ENCODE results near the gene NFASC.

Gene NFASC

DNA sequence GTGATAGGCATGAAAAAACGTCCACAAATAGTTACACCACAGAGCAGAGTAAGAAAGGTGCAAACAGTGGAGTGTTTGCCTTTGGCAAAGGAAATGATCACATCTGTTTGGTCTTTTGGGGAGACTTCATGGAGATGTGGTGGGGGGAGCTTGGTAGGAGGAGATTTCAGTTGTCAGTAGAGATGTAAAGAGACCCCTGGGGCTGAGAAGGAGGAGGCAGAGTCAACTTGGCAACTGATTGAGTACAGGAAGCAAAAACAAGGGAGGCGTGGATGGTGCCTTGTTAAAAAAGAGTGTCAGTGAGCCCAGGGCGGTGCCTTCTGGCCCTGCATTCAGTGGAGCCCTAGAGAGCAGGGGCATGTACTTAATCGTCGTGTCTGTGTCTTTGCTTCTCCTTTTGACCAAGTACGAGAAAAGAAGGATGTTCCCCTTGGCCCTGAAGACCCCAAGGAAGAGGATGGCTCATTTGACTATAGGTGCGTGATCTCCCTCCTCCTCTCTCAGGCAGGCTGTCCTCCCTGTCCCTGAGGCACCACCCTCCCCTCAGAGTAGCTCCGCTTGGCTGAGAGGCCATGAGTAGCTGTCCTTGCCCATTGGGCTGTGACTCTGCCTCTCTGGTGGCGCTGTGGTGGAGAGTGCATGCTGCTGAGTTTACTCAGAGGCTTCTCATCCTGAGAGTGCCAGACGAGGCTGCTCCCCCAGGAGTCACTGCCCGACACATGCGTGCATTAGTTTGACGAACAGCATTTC, 141.9 kb downstream of the NFASC start:
- DNase-seq: no peak

DNA sequence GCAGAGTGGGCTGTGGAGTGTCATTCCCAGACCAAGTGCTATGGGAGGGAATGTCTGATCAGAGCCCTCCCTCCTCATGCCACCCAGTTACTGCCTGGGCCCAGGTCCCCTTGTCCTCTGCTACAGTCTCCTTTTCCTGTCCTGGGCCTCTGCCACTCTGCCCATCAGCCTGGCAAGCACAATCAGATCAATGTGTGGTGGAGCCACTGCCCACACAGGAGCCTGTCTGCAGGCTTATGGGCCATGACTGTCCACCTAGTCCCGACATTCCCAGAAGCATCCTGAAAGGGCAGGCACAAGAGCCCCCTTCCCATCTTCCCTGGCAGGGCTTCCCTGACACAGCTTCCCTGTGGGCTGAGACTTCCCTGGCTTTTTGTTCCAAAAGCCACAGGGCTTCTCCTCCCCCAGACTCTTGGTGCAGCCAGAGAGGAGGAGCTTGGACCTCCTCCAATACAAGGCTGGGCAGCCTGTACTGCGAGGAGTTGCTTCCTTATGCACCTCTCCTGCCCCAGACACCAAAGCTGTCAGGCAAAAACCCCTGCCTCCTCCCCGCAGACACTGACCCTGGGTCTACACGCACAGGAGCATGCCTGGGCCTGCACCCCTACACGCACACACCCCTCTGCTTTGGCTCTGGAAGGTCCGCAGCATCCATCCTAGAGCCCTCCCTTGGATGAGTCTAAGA, 143.2 kb downstream of the NFASC start:
- DNase-seq: peak; percentile 29

DNA sequence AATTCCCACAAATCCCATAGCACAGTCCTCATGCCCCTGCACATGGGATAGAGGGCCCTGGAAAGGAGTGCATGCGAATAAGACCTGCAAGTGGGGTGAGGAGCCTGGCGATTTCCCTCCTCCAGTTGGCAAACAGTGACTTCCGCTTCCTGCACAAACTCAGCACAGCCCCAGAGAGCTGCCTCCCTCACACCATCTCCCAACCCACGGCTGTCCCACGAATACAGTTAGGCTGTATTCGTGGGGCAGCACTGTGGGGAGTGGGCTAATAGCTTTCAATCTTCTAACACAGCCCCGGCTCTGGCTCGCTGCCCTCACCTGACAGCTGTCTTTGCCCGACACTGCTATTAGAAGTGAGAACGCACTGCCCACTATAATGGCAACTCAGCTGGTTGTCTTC, 144.1 kb downstream of the NFASC start:
- no peak for DNase-seq

DNA sequence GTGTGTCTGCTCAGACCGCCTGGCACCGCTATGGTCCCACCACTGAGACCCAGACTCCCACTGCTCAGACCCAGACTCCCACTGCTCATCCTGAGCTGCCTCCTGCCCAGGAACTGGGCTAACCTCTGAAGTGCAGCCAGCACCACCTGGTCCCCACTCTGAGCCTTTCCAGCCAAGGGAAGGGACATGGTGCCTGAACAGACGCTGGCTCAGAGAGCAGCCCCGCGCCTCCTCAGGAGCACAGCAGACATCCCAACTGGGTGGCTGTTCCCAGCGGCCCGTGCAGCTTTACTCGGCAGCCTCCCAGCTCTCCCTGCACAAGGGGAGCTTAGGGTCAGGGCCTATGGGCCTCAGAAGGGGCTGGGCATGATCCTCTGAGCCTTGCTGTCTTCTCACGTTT, 144.6 kb downstream of the NFASC start:
- DNase-seq: no peak

DNA sequence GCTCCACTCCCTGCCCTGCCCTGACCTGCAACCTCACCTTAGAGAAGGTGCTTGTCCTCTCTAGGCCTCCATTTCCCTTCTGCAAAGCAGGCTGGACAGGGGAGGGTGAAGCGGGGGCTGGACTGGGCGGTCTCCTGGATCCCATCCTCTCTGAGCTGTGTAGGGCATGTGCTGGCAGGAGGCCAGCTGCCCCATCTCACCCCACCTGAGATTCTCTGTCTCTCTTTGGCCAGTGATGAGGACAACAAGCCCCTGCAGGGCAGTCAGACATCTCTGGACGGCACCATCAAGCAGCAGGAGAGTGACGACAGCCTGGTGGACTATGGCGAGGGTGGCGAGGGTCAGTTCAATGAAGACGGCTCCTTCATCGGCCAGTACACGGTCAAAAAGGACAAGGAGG, 145.4 kb downstream of the NFASC start:
- no peak for DNase-seq

DNA sequence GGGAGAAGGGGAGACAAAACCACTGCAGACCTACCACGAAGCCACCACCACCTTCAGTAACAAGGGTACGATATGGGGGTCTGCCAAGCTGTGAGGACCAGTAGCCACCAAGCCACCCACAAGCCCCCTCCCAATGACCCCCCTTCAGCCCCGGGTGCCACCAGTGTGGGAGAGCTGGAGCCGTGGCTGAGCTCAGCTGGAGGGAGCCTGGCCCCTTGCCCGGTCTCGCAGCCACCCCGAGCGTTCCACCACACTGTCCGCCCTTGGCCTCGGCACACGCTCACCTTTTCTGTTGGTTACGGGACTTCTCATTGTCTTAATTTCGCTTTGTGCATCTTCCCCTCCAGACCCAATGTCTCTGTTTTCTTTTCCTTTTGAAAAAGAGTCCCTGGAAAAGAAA, 145.9 kb downstream of the NFASC start:
- DNase-seq: no peak

DNA sequence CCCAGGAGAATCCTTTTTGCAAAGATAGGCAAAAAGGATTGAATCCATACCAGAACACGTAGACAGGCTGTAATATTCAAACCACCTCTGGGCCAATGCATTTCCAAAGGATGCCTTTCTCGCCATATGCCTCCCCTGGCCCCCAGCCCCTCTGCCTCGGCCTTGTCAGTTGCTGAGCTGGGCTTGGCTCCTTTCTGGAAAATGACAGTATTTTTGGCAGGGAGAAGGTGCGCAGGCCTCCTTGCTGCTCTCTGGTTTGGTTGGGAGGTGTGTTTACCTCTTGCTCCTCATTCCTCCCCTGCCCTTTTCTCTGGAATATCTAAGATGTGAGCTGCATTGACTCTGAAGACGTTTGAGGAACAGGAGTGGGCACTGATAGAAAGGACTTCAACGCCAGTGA, 146.3 kb downstream of the NFASC start:
- no peak for DNase-seq

DNA sequence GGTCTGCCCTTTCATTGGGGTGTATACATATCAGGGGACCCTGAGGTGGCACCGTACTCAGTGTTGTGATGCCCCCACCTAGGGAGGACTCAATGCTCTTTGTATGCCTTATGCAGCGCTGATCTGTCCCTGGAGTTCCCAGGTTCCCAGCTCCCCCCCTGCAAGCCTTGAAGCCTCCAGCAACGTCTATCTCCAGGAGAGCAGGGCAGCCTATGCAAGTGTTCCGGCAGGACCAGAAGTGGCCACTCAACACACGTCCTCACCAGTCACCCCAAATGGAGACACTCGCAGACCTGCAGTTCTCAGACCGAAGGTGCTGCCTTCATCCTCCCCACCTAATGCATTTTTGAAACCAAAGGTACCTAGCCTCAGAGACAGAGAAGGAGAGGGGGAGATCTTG, 147.1 kb downstream of the NFASC start:
- no peak for DNase-seq

DNA sequence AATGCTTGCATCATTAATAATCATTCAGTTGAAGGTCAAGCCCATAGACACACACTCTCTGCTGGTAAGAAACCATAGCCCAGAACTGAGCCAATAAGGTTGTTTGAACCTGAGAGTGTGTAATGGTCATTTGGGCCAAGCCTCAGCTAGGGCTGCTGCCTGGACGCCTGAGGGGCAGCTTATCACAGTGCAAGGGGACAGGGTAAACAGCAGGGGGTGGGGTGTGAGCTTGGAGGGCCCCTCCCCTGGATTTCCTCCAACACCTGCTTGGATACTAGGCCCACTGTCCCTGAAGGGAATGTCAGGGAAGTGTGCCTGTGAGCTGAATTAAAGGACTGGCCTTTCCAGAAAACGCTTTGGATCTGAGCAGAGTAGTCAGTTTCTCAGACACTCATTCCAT, 147.7 kb downstream of the NFASC start:
- no peak for DNase-seq

DNA sequence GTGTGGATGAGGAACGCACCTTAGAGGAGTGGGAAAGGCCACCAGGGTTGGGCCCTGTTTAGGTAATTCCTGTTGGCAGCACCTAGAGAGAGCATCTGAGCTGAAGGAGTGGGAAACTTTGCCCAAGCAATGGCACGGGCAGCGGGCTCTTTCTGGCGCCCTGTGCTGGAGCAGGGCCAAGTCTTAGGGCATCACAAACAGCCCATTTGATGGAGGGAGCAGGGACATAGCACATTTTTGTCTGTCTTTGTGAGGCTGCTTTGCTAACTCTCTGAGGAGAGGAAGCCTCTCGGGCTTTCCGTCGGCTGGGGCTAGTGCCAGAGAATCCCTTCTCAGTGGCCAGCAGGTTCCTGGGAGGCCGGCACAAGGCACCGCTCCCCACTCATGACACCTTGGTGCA, 149.8 kb downstream of the NFASC start:
- DNase-seq: no peak

DNA sequence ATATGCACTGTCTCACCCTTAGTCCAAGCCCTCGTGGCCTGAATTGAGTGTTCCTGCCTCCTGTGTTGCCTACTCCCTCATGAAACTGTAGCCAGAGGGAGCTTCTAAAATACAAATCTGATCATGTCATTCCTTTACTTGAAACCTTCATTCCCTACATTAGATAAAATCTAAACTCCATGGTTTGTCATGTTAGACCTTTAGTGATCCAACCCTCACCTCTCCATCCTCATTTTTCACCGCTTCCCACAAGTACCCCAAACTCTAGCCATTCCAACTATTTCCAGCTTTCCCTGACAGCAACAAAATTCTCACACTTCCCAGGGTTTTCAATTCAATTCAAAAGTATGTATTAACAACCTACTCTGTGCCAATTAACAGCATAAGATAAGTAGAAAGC, 154.0 kb downstream of the NFASC start:
- no peak for DNase-seq

DNA sequence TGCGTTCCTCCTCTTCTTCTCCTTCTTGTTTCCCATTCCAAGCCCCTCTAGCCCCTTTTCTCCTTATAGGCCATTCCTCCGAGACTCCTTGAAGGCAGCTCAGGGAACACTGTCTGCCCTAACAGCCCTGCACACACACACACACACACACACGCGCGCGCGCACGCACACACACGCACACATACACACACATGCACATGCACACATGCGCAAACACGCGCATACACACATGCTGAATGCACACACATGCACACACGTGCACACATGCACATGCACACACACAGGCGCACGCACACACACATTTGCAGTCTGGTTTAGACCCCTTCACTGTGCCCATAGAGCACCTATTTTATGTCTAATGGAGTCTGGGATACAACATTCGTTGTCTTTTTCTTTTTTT, 154.6 kb downstream of the NFASC start:
- DNase-seq: no peak

DNA sequence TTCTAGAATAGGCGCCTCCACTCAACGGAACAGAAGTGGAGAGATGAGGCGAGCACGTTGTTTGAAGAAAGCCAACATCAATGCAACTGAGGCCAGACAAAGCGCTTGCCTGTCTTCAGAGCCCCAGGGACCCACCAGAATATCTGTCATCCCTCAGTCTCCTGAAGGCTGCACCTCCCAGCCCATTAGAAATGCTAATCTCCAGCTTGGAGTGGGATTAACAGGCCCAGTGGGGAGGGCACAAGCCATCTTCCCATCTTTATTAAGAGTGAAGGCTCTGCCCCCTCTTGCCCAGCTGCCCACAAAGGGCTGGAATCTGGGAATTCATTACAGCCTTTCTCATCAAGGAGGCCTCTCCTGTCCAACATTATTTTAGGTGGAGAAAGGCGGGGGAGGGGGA, 155.5 kb downstream of the NFASC start:
- DNase-seq: no peak

DNA sequence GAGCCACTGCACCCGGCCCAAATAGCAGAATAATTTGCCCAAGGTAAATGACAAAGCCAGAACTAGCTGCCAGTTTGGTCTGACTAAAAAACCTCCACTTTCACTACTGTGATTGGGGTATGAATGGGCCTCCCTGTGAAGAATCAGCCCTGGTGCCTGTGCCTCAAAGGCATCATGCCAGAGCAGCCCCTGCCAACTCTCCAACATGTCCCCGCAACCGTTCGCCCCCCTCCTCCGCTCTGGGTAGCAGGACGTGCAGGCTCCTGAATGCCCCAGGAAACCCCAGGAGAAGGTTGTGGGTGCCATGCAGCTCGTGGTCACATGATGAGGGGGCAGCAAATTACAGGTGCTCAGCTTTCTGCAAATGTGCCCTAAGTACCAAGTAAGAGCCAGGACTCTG, 157.7 kb downstream of the NFASC start:
- DNase-seq: no peak

DNA sequence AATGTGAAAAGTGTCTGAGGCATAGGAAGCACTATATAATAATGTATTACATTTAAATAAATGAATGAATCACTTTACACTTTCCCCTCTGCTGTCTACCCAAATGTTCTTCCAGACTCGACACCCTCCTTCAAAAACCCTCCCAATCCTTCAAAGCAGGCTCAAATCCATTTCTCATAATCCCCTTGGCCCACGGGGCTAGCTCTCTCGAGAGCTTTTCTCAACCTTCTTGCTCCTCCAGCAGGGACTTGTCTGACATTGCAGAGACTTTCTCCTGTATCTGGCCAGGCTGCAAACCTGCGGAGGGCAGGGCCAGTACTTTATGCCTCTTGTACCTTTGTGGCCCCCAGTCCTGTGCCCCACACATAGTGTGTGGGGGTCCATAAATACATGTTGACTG, 158.3 kb downstream of the NFASC start:
- no peak for DNase-seq

DNA sequence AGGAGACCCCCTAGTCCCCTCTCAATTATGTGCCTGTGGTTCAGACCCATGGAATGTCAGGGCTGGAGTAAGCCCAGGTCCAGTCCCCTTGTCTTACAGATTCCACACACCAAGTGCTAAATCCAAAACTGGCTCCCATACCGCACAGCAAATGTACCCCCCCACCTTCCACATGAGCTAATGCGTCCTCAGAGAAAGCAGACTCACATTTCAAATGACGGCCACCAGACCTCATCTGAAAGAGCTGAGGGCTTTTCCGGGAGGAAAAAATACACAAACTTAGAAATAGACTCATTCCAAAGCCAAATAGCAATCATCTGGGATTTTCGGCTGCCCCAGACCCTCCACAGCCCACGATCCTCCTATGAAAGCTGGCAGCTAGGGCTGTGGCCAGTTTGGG, 159.6 kb downstream of the NFASC start:
- DNase-seq: no peak

DNA sequence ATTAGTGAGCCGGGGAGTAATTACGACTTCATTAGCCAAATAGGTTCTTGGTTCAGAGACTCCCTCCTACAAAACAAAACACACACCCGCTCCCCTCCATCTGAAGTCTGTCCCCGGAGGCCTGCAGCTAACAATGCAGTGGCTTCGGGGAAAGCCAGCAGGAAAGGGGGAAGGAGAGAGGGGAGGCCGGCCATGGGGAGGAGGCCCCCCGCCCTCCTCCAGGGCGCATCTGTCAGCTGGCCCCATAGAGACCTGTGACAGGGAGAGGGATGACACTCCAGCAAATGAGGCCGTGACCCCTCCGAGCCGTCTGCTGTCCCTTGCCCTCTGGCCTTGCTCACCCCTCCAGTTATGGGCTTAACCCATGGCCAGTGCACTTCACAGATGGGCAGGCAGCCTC, 160.2 kb downstream of the NFASC start:
- DNase-seq: no peak

DNA sequence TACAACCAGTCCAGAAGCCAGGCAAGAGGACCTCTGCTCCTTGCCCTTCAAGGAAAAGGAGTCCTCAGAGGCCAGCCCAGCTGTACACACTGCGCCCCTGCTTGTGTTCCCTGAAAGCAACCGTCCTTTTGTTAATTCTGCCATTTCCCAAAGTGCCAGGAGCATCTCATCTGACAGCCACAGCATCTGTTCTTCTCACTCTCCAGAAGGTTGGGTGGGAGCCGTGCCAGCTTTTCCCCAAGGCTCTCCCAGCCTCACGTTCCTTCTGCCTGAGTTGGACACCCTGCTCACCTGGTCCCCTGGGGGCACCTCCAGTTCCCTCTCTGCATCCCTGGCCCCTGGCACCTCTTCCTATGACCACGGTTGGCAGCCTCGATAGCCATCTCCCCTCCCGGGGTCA, 161.8 kb downstream of the NFASC start:
- no peak for DNase-seq

DNA sequence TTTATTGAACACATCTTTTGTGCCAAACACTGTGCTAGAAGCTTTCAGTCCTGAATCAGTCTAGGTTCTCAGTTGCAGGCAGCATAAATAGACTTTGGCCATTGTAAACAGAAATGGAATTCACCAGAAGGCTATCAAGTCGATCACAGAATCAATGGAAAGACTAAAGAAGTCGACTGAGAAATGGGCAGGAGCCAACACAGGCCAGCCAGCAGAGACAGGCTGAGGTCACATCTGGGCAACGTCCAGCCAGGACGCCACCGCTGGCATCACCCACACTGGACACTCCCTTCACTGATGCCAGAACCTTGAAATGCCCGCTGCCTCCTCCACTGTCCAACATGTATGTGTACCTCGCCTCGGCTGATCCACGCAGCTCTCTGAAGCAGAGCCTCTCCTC, 166.9 kb downstream of the NFASC start:
- no peak for DNase-seq

DNA sequence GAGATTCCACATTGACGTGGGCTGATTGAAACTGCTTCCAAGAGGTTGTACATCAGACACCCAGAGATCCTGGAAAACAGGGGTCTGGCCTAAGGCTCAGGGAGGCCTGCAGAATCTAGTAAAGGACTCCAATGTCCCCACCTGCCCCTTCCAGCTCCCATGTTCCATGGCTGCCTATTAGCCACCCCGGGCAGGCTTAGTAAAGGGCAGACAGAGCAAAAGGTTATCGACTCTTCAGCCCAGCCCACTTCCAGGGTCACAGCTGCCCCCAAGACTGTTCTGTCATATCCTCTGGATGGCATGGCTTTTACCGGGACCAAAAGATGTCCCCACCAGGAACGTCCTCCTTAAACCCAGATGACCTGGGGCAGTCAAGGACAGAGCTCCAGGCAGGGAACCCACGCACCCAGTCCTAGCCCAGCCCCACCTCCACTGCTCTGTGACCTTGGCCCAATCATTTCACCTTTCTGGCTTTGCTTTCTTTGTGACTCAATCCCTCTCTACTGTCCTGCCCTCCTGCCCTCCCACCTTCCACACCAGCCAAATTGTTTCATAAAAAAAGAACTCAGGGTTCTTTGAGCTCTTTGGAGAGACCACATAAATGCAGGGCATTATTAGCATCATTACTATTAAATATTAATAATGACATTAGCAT, 167.6 kb downstream of the NFASC start:
- DNase-seq: no peak

DNA sequence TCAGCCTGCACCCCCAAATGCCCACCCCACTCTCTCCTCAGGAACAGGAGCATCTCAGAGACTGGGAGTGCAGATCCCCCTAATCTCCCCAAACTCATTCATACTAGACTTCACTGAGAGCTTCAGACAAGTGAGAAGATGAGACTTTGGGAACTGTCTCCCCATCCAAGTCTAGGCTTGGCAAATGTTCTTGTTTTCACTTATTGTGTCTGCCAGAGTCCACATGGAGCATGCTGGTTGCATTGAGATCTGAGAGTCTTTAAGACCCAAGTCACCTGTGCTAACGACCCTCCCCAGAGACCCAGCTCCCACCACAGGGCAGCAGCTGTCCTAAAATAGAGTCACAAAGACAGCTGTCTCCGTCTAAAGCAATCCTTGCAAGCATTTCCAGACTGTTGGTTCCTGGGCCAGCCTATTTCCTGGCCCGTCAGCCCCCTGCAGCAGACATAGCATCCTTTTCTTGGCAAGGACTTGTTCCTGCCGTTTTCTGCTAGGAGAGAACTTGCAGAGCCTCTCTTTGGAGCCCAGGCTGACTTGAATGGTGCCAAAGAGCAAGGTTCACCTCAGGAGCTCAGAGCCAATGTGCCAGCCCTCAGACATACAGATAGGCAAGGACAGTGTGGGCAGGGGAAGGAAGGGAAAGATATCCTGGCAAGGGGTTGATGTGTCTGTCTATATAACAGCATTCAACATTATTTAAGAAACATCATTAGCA, 170.5 kb downstream of the NFASC start:
- DNase-seq: no peak

DNA sequence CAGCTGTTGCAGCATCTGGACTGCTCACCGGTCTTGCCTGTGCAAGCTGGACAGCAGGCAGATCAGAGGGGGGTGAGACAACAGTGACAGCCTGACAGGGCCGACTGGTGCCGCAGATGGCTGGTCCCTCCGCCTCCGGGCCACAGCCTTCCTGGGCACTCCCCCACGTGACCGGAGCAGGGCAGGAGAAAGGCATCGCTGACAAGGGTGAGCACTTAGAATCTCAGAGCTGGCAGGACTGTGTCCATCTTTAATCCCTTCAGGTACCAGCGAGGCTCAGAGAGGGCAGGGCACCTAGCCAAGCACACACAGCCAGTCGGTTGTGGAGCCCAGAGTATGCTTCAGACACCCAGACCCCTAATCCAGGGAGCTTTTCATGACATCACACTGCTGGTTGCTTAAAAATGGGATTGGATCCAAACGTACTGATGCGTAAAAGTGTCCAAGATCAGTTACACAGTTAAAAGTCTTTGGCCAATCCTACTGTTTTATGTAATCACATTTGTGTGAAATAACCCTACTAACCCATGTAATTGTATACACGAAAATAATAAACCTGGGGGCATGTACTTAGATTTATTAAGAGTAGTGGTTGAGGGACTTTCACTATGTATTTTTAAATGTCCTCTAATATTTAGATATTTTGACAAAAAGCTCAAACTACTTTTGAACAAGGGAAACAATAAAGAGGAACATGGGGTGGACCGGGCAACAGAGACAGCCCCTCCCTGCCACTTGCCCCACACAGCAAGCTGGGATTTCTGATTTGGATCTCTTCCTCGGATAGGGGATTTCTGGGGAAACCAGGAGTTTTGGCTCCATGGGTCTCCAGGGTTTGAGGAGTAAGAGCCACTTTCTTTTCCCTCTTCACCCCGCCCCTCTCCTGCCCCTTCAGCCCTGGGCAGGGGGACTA, 171.6 kb downstream of the NFASC start:
- DNase-seq: no peak

All from fibroblast of skin of scalp (primary cell).